ENCODE measurements around the gene EYA4.

- no peak for TF ChIP-seq POLR2A (IDR thresholded peaks at IDR 0.05)
- TF ChIP-seq, protein P1, sequence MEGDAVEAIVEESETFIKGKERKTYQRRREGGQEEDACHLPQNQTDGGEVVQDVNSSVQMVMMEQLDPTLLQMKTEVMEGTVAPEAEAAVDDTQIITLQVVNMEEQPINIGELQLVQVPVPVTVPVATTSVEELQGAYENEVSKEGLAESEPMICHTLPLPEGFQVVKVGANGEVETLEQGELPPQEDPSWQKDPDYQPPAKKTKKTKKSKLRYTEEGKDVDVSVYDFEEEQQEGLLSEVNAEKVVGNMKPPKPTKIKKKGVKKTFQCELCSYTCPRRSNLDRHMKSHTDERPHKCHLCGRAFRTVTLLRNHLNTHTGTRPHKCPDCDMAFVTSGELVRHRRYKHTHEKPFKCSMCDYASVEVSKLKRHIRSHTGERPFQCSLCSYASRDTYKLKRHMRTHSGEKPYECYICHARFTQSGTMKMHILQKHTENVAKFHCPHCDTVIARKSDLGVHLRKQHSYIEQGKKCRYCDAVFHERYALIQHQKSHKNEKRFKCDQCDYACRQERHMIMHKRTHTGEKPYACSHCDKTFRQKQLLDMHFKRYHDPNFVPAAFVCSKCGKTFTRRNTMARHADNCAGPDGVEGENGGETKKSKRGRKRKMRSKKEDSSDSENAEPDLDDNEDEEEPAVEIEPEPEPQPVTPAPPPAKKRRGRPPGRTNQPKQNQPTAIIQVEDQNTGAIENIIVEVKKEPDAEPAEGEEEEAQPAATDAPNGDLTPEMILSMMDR (IDR thresholded peaks at IDR 0.05) = no peak
- TF ChIP-seq POLR2AphosphoS5 (IDR thresholded peaks at IDR 0.05) = no peak
Observed at GRCh38 chr6:133301835-133302234, 60.7 kb downstream of the EYA4 start.
